ENCODE results near the gene ZNF580. TPM values are rescaled to one million over a fixed set of nuclear protein-coding genes. Genes with fewer than 3 reads are reported as not detected.
A peak's percentile ranks its signal among the peaks of the same experiment; 100 is the strongest.

Gene ZNF580
- total RNA-seq, 4 donors from 2014 or later: 8.8 to 19.1 (median 12.9) TPM

- H3K4me1 ChIP-seq: peaks cover 52 to 90% (median 60%) of the 10 kb centered on the region in 3 donors
- H3K27ac ChIP-seq: peak overlapping the region; percentile 93 to 98 (median 96)
- no peaks in the 10 kb centered on the region for H3K27me3 ChIP-seq
- no peak for TF ChIP-seq POLR2A (IDR thresholded peaks at IDR 0.05)
- TF ChIP-seq, protein P1, sequence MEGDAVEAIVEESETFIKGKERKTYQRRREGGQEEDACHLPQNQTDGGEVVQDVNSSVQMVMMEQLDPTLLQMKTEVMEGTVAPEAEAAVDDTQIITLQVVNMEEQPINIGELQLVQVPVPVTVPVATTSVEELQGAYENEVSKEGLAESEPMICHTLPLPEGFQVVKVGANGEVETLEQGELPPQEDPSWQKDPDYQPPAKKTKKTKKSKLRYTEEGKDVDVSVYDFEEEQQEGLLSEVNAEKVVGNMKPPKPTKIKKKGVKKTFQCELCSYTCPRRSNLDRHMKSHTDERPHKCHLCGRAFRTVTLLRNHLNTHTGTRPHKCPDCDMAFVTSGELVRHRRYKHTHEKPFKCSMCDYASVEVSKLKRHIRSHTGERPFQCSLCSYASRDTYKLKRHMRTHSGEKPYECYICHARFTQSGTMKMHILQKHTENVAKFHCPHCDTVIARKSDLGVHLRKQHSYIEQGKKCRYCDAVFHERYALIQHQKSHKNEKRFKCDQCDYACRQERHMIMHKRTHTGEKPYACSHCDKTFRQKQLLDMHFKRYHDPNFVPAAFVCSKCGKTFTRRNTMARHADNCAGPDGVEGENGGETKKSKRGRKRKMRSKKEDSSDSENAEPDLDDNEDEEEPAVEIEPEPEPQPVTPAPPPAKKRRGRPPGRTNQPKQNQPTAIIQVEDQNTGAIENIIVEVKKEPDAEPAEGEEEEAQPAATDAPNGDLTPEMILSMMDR (IDR thresholded peaks at IDR 0.05): no peak
- WGBS, 2 donors: 2% methylated on average over 24 of the region's 25 CpGs
- peaks cover 0 to 27% (median 5%) of the 10 kb centered on the region in 3 donors for H3K36me3 ChIP-seq
- peak overlapping the region; percentile 93 to 96 (median 95) for H3K4me3 ChIP-seq
- DNase-seq: no peak
- no peaks in the 10 kb centered on the region for H3K9me3 ChIP-seq
- intact Hi-C loops (cut with DNase I): no loop called here
These were observed 787 bp downstream of the ZNF580 start for GRCh38 chr19:55641426-55642152.

DNA sequence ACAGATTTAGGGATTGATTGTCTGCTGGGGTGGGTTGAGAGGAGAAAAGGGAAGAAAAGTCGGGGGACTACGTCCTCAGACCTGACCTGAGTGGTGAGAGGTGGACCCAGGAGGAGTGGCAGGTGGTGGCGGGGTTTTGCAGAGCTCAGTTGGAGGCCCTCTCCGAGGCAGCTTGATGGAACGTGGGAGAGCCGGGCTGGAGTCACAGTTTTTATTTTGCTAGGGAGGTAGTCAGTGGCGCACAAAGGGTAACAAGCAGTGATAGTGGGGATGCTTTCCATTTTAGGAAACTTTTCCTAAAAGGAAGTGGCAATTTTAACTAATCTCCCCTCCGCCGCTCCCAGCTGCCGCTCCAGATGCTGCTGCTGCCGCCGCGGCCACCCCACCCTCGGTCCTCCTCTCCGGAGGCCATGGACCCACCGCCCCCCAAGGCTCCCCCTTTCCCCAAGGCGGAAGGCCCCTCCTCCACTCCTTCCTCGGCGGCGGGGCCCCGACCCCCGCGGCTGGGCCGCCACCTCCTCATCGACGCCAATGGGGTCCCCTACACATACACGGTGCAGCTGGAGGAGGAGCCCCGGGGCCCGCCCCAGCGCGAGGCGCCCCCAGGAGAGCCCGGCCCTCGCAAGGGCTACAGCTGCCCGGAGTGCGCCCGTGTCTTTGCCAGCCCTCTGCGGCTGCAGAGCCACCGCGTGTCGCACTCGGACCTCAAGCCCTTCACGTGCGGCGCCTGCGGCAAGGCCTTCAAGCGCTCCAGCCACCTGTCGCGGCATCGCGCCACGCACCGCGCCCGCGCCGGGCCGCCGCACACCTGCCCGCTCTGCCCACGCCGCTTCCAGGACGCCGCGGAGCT is 1.6 kb downstream of the ZNF580 start:
- intact Hi-C loops (cut with DNase I): no loop called here
- peaks cover 0 to 27% (median 5%) of the 10 kb centered on the region in 3 donors for H3K36me3 ChIP-seq
- TF ChIP-seq, protein P1 (IDR thresholded peaks at IDR 0.05): no peak
- peak in 2 of 4 donors; percentile 18 to 28 for TF ChIP-seq POLR2A (IDR thresholded peaks at IDR 0.05)
- peak overlapping the region; percentile 93 to 96 (median 95) for H3K4me3 ChIP-seq
- no peaks in the 10 kb centered on the region for H3K9me3 ChIP-seq
- no peak for DNase-seq
- peak overlapping the region; percentile 93 to 98 (median 96) for H3K27ac ChIP-seq
- H3K27me3 ChIP-seq: no peaks in the 10 kb centered on the region
- WGBS, 2 donors: 0 to 1% methylated on average over 11 to 12 of the region's 65 CpGs
- peaks cover 48 to 90% (median 57%) of the 10 kb centered on the region in 3 donors for H3K4me1 ChIP-seq

- H3K27me3 ChIP-seq: no peaks in the 10 kb centered on the region
- 0 to 3% methylated on average over 26 to 35 of the region's 56 CpGs for WGBS, 2 donors
- TF ChIP-seq POLR2A (IDR thresholded peaks at IDR 0.05): peak in 1 of 4 donors; percentile 10
- TF ChIP-seq, protein P1 (IDR thresholded peaks at IDR 0.05): peak in 1 of 6 experiments; percentile 34
- H3K9me3 ChIP-seq: no peaks in the 10 kb centered on the region
- H3K4me1 ChIP-seq: peaks cover 50 to 90% (median 56%) of the 10 kb centered on the region in 3 donors
- H3K27ac ChIP-seq: peak within 1 kb of the TSS; percentile 93 to 98 (median 96)
- intact Hi-C loops (cut with DNase I): no loop called here
- peaks cover 0 to 22% (median 5%) of the 10 kb centered on the region in 3 donors for H3K36me3 ChIP-seq
- DNase-seq: no peak
- peak within 1 kb of the TSS; percentile 93 to 96 (median 95) for H3K4me3 ChIP-seq
These were observed 2.4 kb downstream of the ZNF580 start, which contains the start of gene ZNF581 for GRCh38 chr19:55643003-55643886. ZNF581 (plus strand) TSS chr19:55643649; CDS start chr19:55644572, 923 bp downstream.

- H3K27me3 ChIP-seq: no peaks in the 10 kb centered on the region
- peak overlapping the region; percentile 93 to 96 (median 95) for H3K4me3 ChIP-seq
- H3K4me1 ChIP-seq: peaks cover 55 to 90% (median 57%) of the 10 kb centered on the region in 3 donors
- intact Hi-C loops (cut with DNase I): no loop called here
- TF ChIP-seq, protein P1 (IDR thresholded peaks at IDR 0.05): no peak
- no peak for TF ChIP-seq POLR2A (IDR thresholded peaks at IDR 0.05)
- no peaks in the 10 kb centered on the region for H3K9me3 ChIP-seq
- DNase-seq: no peak
- WGBS, 2 donors: 0% methylated on average over 13 to 15 of the region's 15 CpGs
- H3K36me3 ChIP-seq: peaks cover 0 to 18% (median 5%) of the 10 kb centered on the region in 3 donors
- peak overlapping the region; percentile 93 to 98 (median 96) for H3K27ac ChIP-seq
These were observed 3.0 kb downstream of the ZNF580 start for GRCh38 chr19:55643887-55644176.

Measured in esophagus squamous epithelium (tissue), 5 donors.